Endothelial cell of umbilical vein (primary cell): Measurements from ENCODE around the gene KMT2C. TPM values are rescaled to one million over a fixed set of nuclear protein-coding genes. Genes with fewer than 3 reads are reported as not detected.
A peak's percentile ranks its signal among the peaks of the same experiment; 100 is the strongest.

Experiments used
- BruUV-seq: library from RNA; stranded (reverse); fragments of 400-500 nt; replicated peaks from 2 replicates; lab custom pipeline; 2021; lab: Mats Ljungman, UMichigan
- CTCF ChIA-PET: fragments of 300-600, 350-600 bp; sonication (Branson Sonifier 250); formaldehyde crosslinking; loops from one replicate; lab custom pipeline; 2021; ENCODE audit warnings: antibody characterized with exemption, inconsistent platforms; lab: Charles Lee
- POLR2A ChIA-PET: fragments of 300-600, 350-600 bp; sonication (Branson Sonifier 250); formaldehyde crosslinking; loops from one replicate; lab custom pipeline; 2021; ENCODE audit warnings: antibody characterized with exemption, inconsistent platforms; lab: Charles Lee
- DNase-seq: peaks from one replicate; pipeline ENCODE4 v3.0.0-alpha.2; 2011; ENCODE audit warnings: low read depth, low spot score
- FAIRE-seq: peaks from 2 replicates; lab custom pipeline; 2011; peaks lifted over from hg19 to GRCh38; lab: Jason Lieb, UNC
- H2AFZ ChIP-seq: 2 replicates; pipeline ENCODE4 v1.6.0; 2012; ENCODE audit warnings: low read depth, low read length, control low read depth, inconsistent platforms
- H3K27ac ChIP-seq: 2 replicates; pipeline ENCODE4 v1.5.1; 2011; ENCODE audit warnings: low read depth, mild to moderate bottlenecking, control low read depth, low read length, moderate library complexity; ENCODE audit not compliant: insufficient read depth
- H3K27me3 ChIP-seq, 2 experiments: 2 replicates each; pipeline versions ENCODE4 v1.6.0 to v1.6.1; 2011; ENCODE audit warnings: low read length in 2 of 2, mixed read lengths in 1 of 2; ENCODE audit not compliant: control insufficient read depth in 2 of 2, insufficient read depth in 2 of 2
- H3K36me3 ChIP-seq, 2 experiments: 2 replicates in 1 of 2; 3 replicates in 1 of 2; pipeline ENCODE4 v1.5.1; 2011; ENCODE audit warnings: low read length in 2 of 2, mild to moderate bottlenecking in 1 of 2, moderate library complexity in 1 of 2; ENCODE audit not compliant: control insufficient read depth in 2 of 2, insufficient read depth in 2 of 2; ENCODE audit errors: extremely low read depth in 1 of 2
- H3K4me1 ChIP-seq: 3 replicates; pipeline ENCODE4 v1.5.1; 2011; ENCODE audit warnings: mild to moderate bottlenecking, low read length; ENCODE audit not compliant: control insufficient read depth, insufficient read depth; ENCODE audit errors: extremely low read depth
- H3K4me2 ChIP-seq: 2 replicates; pipeline ENCODE4 v1.6.1; 2011; ENCODE audit warnings: low read length, control low read depth, mixed read lengths; ENCODE audit not compliant: insufficient read depth
- H3K4me3 ChIP-seq, 3 experiments: fragments of 200-600 bp in 1 of 3; sonication (generic), shearing (Covaris generic) in 1 of 3; replicated peaks in 1 of 3; 2 replicates each; pipeline ENCODE4 v1.5.1; 2011 to 2016; ENCODE audit warnings: control low read depth in 3 of 3, low read length in 3 of 3, mild to moderate bottlenecking in 2 of 3, inconsistent platforms in 1 of 3, low read depth in 1 of 3, moderate library complexity in 1 of 3; ENCODE audit not compliant: insufficient read depth in 1 of 3
- H3K79me2 ChIP-seq: 2 replicates; pipeline ENCODE4 v1.6.0; 2012; ENCODE audit warnings: low read length, inconsistent platforms; ENCODE audit not compliant: control insufficient read depth, insufficient read depth
- H3K9ac ChIP-seq: replicated peaks from 2 replicates; pipeline ENCODE3; 2011; ENCODE audit warnings: low read length, control low read depth; ENCODE audit not compliant: insufficient read depth; ENCODE audit errors: extremely low read depth
- H3K9me1 ChIP-seq: replicated peaks from 3 replicates; pipeline ENCODE4 v1.6.0; 2011; ENCODE audit warnings: mild to moderate bottlenecking, low read length; ENCODE audit not compliant: control insufficient read depth, insufficient read depth; ENCODE audit errors: extremely low read depth
- H3K9me3 ChIP-seq: replicated peaks from 2 replicates; pipeline ENCODE4 v1.5.1; 2012; ENCODE audit warnings: low read length, inconsistent platforms; ENCODE audit not compliant: control insufficient read depth, insufficient read depth
- H4K20me1 ChIP-seq: replicated peaks from 2 replicates; pipeline ENCODE3; 2011; ENCODE audit warnings: mild to moderate bottlenecking, low read length; ENCODE audit not compliant: control insufficient read depth, insufficient read depth; ENCODE audit errors: extremely low read depth
- CTCF ChIP-seq, 2 donors: IDR thresholded peaks; 1 replicate in 1 of 2; 2 replicates in 1 of 2; pipeline ENCODE4 v1.5.1; 2011; ENCODE audit warnings: low read length in 2 of 2, mild to moderate bottlenecking in 2 of 2, moderate library complexity in 2 of 2, control low read depth in 1 of 2, inconsistent platforms in 1 of 2, low read depth in 1 of 2; ENCODE audit not compliant: insufficient read depth in 1 of 2; ENCODE audit errors: extremely low read depth in 1 of 2
- EZH2 ChIP-seq: IDR thresholded peaks from 2 replicates; pipeline ENCODE4 v1.6.1; 2012; ENCODE audit warnings: borderline replicate concordance, low read depth, mild to moderate bottlenecking, moderate library complexity, low read length, inconsistent platforms; ENCODE audit not compliant: severe bottlenecking
- FOS ChIP-seq: IDR thresholded peaks from 2 replicates; pipeline ENCODE4 v1.6.1; 2011; ENCODE audit warnings: mild to moderate bottlenecking, low read length, moderate library complexity, borderline replicate concordance; ENCODE audit not compliant: insufficient read depth
- GATA2 ChIP-seq: IDR thresholded peaks from 2 replicates; pipeline ENCODE4 v1.7.0; 2011; ENCODE audit warnings: low read depth, mild to moderate bottlenecking, moderate library complexity, mixed read lengths, low read length; ENCODE audit not compliant: insufficient read length, insufficient read depth
- JUN ChIP-seq: IDR thresholded peaks from 2 replicates; pipeline ENCODE4 v1.6.1; 2011; ENCODE audit warnings: borderline replicate concordance, low read depth; ENCODE audit not compliant: insufficient read length, insufficient read depth
- MAX ChIP-seq: IDR thresholded peaks from 2 replicates; pipeline ENCODE4 v1.6.1; 2011; ENCODE audit not compliant: insufficient read depth, insufficient read length
- MYC ChIP-seq: IDR thresholded peaks from one replicate; pipeline ENCODE4 v1.6.1; 2011; ENCODE audit warnings: mild to moderate bottlenecking, low read depth, low read length
- POLR2A ChIP-seq: IDR thresholded peaks from 2 replicates; pipeline ENCODE4 v1.6.1; 2012; ENCODE audit warnings: low read depth, mild to moderate bottlenecking, control low read depth, low read length
- POLR2AphosphoS5 ChIP-seq: IDR thresholded peaks from 2 replicates; pipeline ENCODE4 v1.6.1; 2012; ENCODE audit warnings: low read depth, mild to moderate bottlenecking, control low read depth, low read length, moderate library complexity; ENCODE audit not compliant: insufficient read depth
- dilution Hi-C: fragments of 300-500 bp; cut with MboI; formaldehyde crosslinking; loops from one replicate; pipeline ENCODE4 v1.15.0; 2019; ENCODE audit warnings: low sequenced_read_pairs; ENCODE audit not compliant: extremely low pct_ligation_motif_present
- intact Hi-C: fragments of 100-400 bp; cut with micrococcal nuclease; formaldehyde crosslinking; loops from one replicate; pipeline ENCODE4 v1.10.0; 2022
- polyA plus RNA-seq, 4 experiments: library from polyadenylated mRNA; depleted of rRNA in 3 of 4; stranded (reverse) in 3 of 4; unstranded in 1 of 4; fragments of >200 nt; gene quantifications; 2 replicates each; pipeline versions ENCODE4 v1.2.1 to v1.2.3, GENCODE V29; 2011 to 2012; ENCODE audit warnings: missing spikeins in 1 of 4
- total RNA-seq: library from RNA; stranded (reverse); gene quantifications from 2 replicates; pipeline ENCODE4 v1.2.3, GENCODE V29; 2021

Gene KMT2C
- total and polyA plus RNA-seq, 2 donors (not counting 3 experiments of a cell fraction or from before 2014, with no cell fraction given) = 8.0 to 53.7 TPM

- TF ChIP-seq FOS (no peak), MYC (no peak), POLR2A (no peak), MAX (no peak), JUN (no peak), GATA2 (peak; percentile 41), CTCF (IDR thresholded peaks at IDR 0.05; ENCODE audit: extremely low read depth in 1 of 2, insufficient read depth in 1 of 2, low read depth in 1 of 2, low read length in 2 of 2) (peak; percentile 40 to 51), POLR2AphosphoS5 (no peak), EZH2 (no peak)
- Histone ChIP-seq H3K9ac (no peak overlapping the region), H3K79me2 (peaks cover 42% of the 10 kb centered on the region), H2AFZ (no peak overlapping the region), H3K36me3 (no peaks in the 10 kb centered on the region), H3K27ac (no peak overlapping the region), H3K4me1 (no peaks in the 10 kb centered on the region), H3K4me3 (no peak overlapping the region), H3K9me1 (no peaks in the 10 kb centered on the region), H3K27me3 (no peaks in the 10 kb centered on the region), H4K20me1 (peaks cover 14% of the 10 kb centered on the region), H3K4me2 (no peak overlapping the region), H3K9me3 (no peaks in the 10 kb centered on the region)
- ChIA-PET CTCF (interaction anchor here (0.9 to 4.7 kb wide), 6 partner anchors 9 to 370 kb away, joined by 3 to 67 read pairs (median 4); no protein-coding TSS in a partner anchor), POLR2A (no interaction called here)
- intact Hi-C loops = loop anchor here (1.0 kb wide), 3 partner anchors 99 to 486 kb away; partner anchors contain the start of gene KMT2C
- FAIRE-seq = peak; percentile 28
- DNase-seq = peak; percentile 45
- dilution Hi-C loops = no loop called here
- BruUV-seq = no TSS peak
Measured at GRCh38 chr7:152336754-152337368, 98.9 kb downstream of the KMT2C start.
